K562 (cell line): ENCODE measurements around the gene RETREG1. TPM values are rescaled to one million over a fixed set of nuclear protein-coding genes. Genes with fewer than 3 reads are reported as not detected.

Source experiments
- BRF2 ChIP-seq: IDR thresholded peaks from 3 replicates; pipeline ENCODE4 v1.6.1; 2011; ENCODE audit warnings: borderline replicate concordance, mild to moderate bottlenecking; ENCODE audit not compliant: insufficient read length, insufficient read depth
- ELF1 ChIP-seq: fragments of 200-800 bp; sonication (Bioruptor generic); IDR thresholded peaks from 2 replicates; pipeline ENCODE4 v1.6.1; 2016; ENCODE audit warnings: missing genetic modification characterization, missing compliant biosample characterization
- KDM2B ChIP-seq: fragments of 250-450 bp; sonication (Bioruptor Pico); IDR thresholded peaks from 2 replicates; pipeline ENCODE4 v1.8.0; 2021; ENCODE audit warnings: mild to moderate bottlenecking, moderate library complexity
- NR2C1 ChIP-seq, 2 experiments: fragments of 450-650 bp; IDR thresholded peaks; 2 replicates each; pipeline ENCODE4 v1.6.1; 2017; ENCODE audit warnings: mild to moderate bottlenecking in 2 of 2, antibody characterized with exemption in 1 of 2, inconsistent platforms in 1 of 2, missing compliant biosample characterization in 1 of 2, missing genetic modification characterization in 1 of 2
- PBX2 ChIP-seq, 2 experiments: IDR thresholded peaks in 1 of 2; conservative IDR thresholded peaks in 1 of 2; 2 replicates each; pipeline ENCODE4 v1.6.1; 2016; ENCODE audit warnings: low read depth in 2 of 2, mild to moderate bottlenecking in 1 of 2, missing compliant biosample characterization in 1 of 2, missing genetic modification characterization in 1 of 2, moderate library complexity in 1 of 2
- PHB2 ChIP-seq: fragments of 450-650 bp; IDR thresholded peaks from 2 replicates; pipeline ENCODE4 v1.6.1; 2017; ENCODE audit warnings: low read depth
- PTTG1 ChIP-seq: fragments of 450-650 bp; IDR thresholded peaks from 2 replicates; pipeline ENCODE4 v1.6.1; 2016; ENCODE audit warnings: low read depth, mild to moderate bottlenecking, missing genetic modification characterization, missing compliant biosample characterization
- RBM15 ChIP-seq: fragments of 200-400 bp; formaldehyde crosslinking; IDR thresholded peaks from 2 replicates; pipeline ENCODE4 v1.6.1; 2018; ENCODE audit warnings: mild to moderate bottlenecking, low read length, moderate library complexity; ENCODE audit not compliant: insufficient read depth
- TEAD4 ChIP-seq, 2 experiments: sonication (generic) in 1 of 2; formaldehyde crosslinking in 1 of 2; IDR thresholded peaks; 2 replicates each; pipeline versions ENCODE4 v1.6.1 to v1.8.0; 2012 to 2022; ENCODE audit warnings: borderline replicate concordance in 1 of 2, inconsistent platforms in 1 of 2, low read length in 1 of 2, mild to moderate bottlenecking in 1 of 2, missing genetic modification reagents in 1 of 2
- TGIF2 ChIP-seq: sonication (generic); formaldehyde crosslinking; IDR thresholded peaks from 2 replicates; pipeline ENCODE4 v1.8.1; 2022; ENCODE audit warnings: mild to moderate bottlenecking, missing genetic modification reagents, moderate library complexity
- ZBTB5 ChIP-seq: fragments of 450-650 bp; IDR thresholded peaks from 2 replicates; pipeline ENCODE4 v1.6.1; 2017; ENCODE audit warnings: antibody characterized with exemption
- ZC3H11A ChIP-seq: IDR thresholded peaks from 2 replicates; pipeline ENCODE4 v1.6.1; 2012; ENCODE audit warnings: low read depth, low read length, improper control_type of control experiment
- ZNF407 ChIP-seq: fragments of 450-650 bp; IDR thresholded peaks from 2 replicates; pipeline ENCODE4 v1.6.1; 2016; ENCODE audit warnings: low read depth
- polyA plus RNA-seq, 8 experiments: library from polyadenylated mRNA; depleted of rRNA in 4 of 8; stranded (reverse) in 5 of 8; unstranded in 3 of 8; fragments of >200 nt; fragmentation: Nextera tagmentation in 2 of 8; fragmentation: Illumina TruSeq in 1 of 8; extraction: Ambion mirVana in 2 of 8; extraction: Trizol in 1 of 8; gene quantifications; 2 replicates each; pipeline versions ENCODE4 v1.2.1 to v1.2.3, GENCODE V29; 2011 to 2014; ENCODE audit warnings: inconsistent platforms in 1 of 8, missing spikeins in 1 of 8
- total RNA-seq, 7 experiments: library from RNA; depleted of rRNA in 6 of 7; stranded (reverse); fragments of >200 nt in 6 of 7; fragmentation: Illumina TruSeq in 2 of 7; extraction: Trizol in 2 of 7; gene quantifications; 2 replicates each; pipeline versions ENCODE4 v1.2.1 to v1.2.3, GENCODE V29; 2011 to 2021; ENCODE audit warnings: low replicate concordance in 1 of 7

Gene RETREG1
- total and polyA plus RNA-seq, 9 of the 15 experiments (the other 6 are each of a cell fraction or from before 2014, with no cell fraction given), result 0.01 to 0.20 (median 0.08) TPM; not detected in 5

- no peak for TF ChIP-seq ZNF407
- TF ChIP-seq KDM2B, result no peak
- no peak for TF ChIP-seq NR2C1 (IDR thresholded peaks at IDR 0.05)
- no peak for TF ChIP-seq NR2C1 (tag; IDR thresholded peaks at IDR 0.05)
- TF ChIP-seq PTTG1 (tag), result no peak
- TF ChIP-seq ELF1 (tag), result no peak
- no peak for TF ChIP-seq ZBTB5
- no peak for TF ChIP-seq TEAD4 (IDR thresholded peaks at IDR 0.05; ENCODE audit: low read length)
- no peak for TF ChIP-seq TEAD4 (CRISPR knock-in tag; IDR thresholded peaks at IDR 0.05; ENCODE audit: borderline replicate concordance)
- no peak for TF ChIP-seq ZC3H11A
- no peak for TF ChIP-seq TGIF2 (CRISPR knock-in tag)
- no peak for TF ChIP-seq RBM15
- no peak for TF ChIP-seq PHB2
- TF ChIP-seq PBX2 (CRISPR knock-in tag; IDR thresholded peaks at IDR 0.05; ENCODE audit: low read depth), result no peak
- TF ChIP-seq PBX2 (tag; conservative IDR thresholded peaks at IDR 0.05; ENCODE audit: low read depth), result no peak
- no peak for TF ChIP-seq BRF2
Measured at GRCh38 chr5:16437977-16438376, 178.8 kb downstream of the RETREG1 start (continued).
